ENCODE measurements around the gene NHEJ1. TPM values are rescaled to one million over a fixed set of nuclear protein-coding genes. Genes with fewer than 3 reads are reported as not detected.

NHEJ1 gene
- total and polyA plus RNA-seq, 2 of the 13 experiments (the other 11 are each of a cell fraction or from before 2014, with no cell fraction given) = 30.0 to 30.7 TPM

GRCh38 chr2:219082332-219082958 lies 78.2 kb downstream of the NHEJ1 start:
- DNase-seq (ENCODE audit: low spot score) (no peak), ATAC-seq (no peak), FAIRE-seq (no peak)
- in situ Hi-C loops (cut with HindIII; ENCODE audit: extremely low pct_ligation_motif_present, low pct_unique_long_range_greater_than_20kb) (no loop called here), intact Hi-C loops (cut with micrococcal nuclease; ENCODE audit: unreplicated experiment) (no loop called here)
- TF ChIP-seq ZNF263 (CRISPR knock-in tag; IDR thresholded peaks at IDR 0.05) = no peak
- TF ChIP-seq MTA3 (CRISPR knock-in tag; IDR thresholded peaks at IDR 0.05) = no peak
- TF ChIP-seq PAXIP1 (CRISPR knock-in tag; conservative IDR thresholded peaks at IDR 0.05) = no peak
- no peak for TF ChIP-seq ZNF326 (CRISPR knock-in tag; IDR thresholded peaks at IDR 0.05; ENCODE audit: borderline replicate concordance)
- TF ChIP-seq SOX5 (CRISPR knock-in tag; IDR thresholded peaks at IDR 0.05; ENCODE audit: borderline replicate concordance) = no peak
- no peak for TF ChIP-seq ZNF414 (CRISPR knock-in tag; IDR thresholded peaks at IDR 0.05)
- no peak for TF ChIP-seq NFYC (CRISPR knock-in tag; IDR thresholded peaks at IDR 0.05)
- TF ChIP-seq ZSCAN20 (CRISPR knock-in tag; IDR thresholded peaks at IDR 0.05; ENCODE audit: borderline replicate concordance) = no peak
- TF ChIP-seq ZBTB4 (CRISPR knock-in tag; IDR thresholded peaks at IDR 0.05; ENCODE audit: borderline replicate concordance) = no peak
- no peak for TF ChIP-seq MZF1 (CRISPR knock-in tag; IDR thresholded peaks at IDR 0.05; ENCODE audit: borderline replicate concordance)
- TF ChIP-seq SNAPC5 (CRISPR knock-in tag; IDR thresholded peaks at IDR 0.05; ENCODE audit: borderline replicate concordance) = no peak
- no peak overlapping the region for H3K9ac ChIP-seq (ENCODE audit: insufficient read depth, low read depth, low read length)
- 97% methylated on average over 5 of the region's 5 CpGs for WGBS (ENCODE audit: low lambda C conversion rate)
- POLR2A ChIA-PET = interaction anchor here (0.8 to 3.3 kb wide), 4 partner anchors 8 to 34 kb away, joined by 3 to 20 read pairs (median 4); no protein-coding TSS in a partner anchor
- BruUV-seq (replicated peaks) = no TSS peak
- H2AFZ ChIP-seq (ENCODE audit: low read length) = no peak overlapping the region
- H3K9me3 ChIP-seq (ENCODE audit: low read length) = no peaks in the 10 kb centered on the region
- peaks cover 69% of the 10 kb centered on the region for H3K4me1 ChIP-seq (ENCODE audit: insufficient read depth, low read length)
- H3K79me2 ChIP-seq (ENCODE audit: insufficient read depth, low read length) = no peaks in the 10 kb centered on the region
- no peaks in the 10 kb centered on the region for H3K27me3 ChIP-seq (ENCODE audit: control insufficient read depth in 1 of 2, insufficient read depth in 2 of 2, low read length in 2 of 2)
- 0 out of 5 replicates have a peak, but pooled peaks cover 0 to under 1% of the 10 kb centered on the region in 2 experiments for H3K36me3 ChIP-seq (replicated peaks in 1 of 2; ENCODE audit: control insufficient read depth in 1 of 2, insufficient read depth in 2 of 2, low read length in 2 of 2)
- H3K27ac ChIP-seq (ENCODE audit: extremely low read length, insufficient read depth, low read length) = no peak overlapping the region
- 0 out of 2 replicates have a peak overlapping the region, but pooled peaks have one; percentile 60 for H3K4me2 ChIP-seq (ENCODE audit: low read depth, low read length)
- CTCF ChIA-PET (ENCODE audit: low intra/inter-chr PET ratio, low total read pairs) = no interaction called here
- no peak overlapping the region for H3K4me3 ChIP-seq (replicated peaks in 1 of 3; ENCODE audit: insufficient read depth in 1 of 3, low read depth in 2 of 3, low read length in 3 of 3)
- no peaks in the 10 kb centered on the region; the same call in 1 of the 2 replicates for H4K20me1 ChIP-seq (ENCODE audit: insufficient read depth, low read length)

Measured in HepG2 (cell line).